PC-9 (cell line): ENCODE results near the gene CTNS. TPM values are rescaled to one million over a fixed set of nuclear protein-coding genes. Genes with fewer than 3 reads are reported as not detected.

Source experiments
- BruUV-seq: library from RNA; stranded (reverse); fragments of 400-500 nt; replicated peaks from 2 replicates; lab custom pipeline; 2021; lab: Mats Ljungman, UMichigan
- CTCF ChIA-PET: fragments of 300-600 bp; sonication (Branson Sonifier 250); formaldehyde crosslinking; loops from one replicate; lab custom pipeline; 2022; ENCODE audit warnings: antibody characterized with exemption; lab: Charles Lee
- POLR2A ChIA-PET: fragments of 300-600 bp; sonication (Branson Sonifier 250); formaldehyde crosslinking; loops from one replicate; lab custom pipeline; 2022; ENCODE audit warnings: antibody characterized with exemption; ENCODE audit not compliant: unreplicated experiment; lab: Charles Lee
- DNase-seq, 2 experiments: peaks; one replicate each; pipeline versions ENCODE4 v3.0.0 to v3.0.0-alpha.2; 2015 to 2022; ENCODE audit warnings: mixed read lengths in 1 of 2
- H2AFZ ChIP-seq: fragments of 200-600 bp; sonication (generic); 2 replicates; pipeline ENCODE4 v1.8.1; 2017; ENCODE audit warnings: antibody characterized with exemption
- H3F3A ChIP-seq: fragments of 200-600 bp; sonication (generic); 2 replicates; pipeline ENCODE4 v1.8.1; 2017; ENCODE audit warnings: antibody characterized with exemption, mild to moderate bottlenecking, low read depth; ENCODE audit not compliant: insufficient read depth
- H3K27ac ChIP-seq: fragments of 200-600 bp; sonication (generic); 2 replicates; pipeline ENCODE4 v1.6.1; 2016; ENCODE audit warnings: mixed run types
- H3K27me3 ChIP-seq: fragments of 200-600 bp; sonication (generic); 2 replicates; pipeline ENCODE4 v1.6.1; 2016; ENCODE audit warnings: low read depth, mixed run types; ENCODE audit not compliant: insufficient read depth
- H3K36me3 ChIP-seq: fragments of 200-600 bp; sonication (generic); 2 replicates; pipeline ENCODE4 v1.6.1; 2016; ENCODE audit warnings: low read depth, mixed run types
- H3K4me1 ChIP-seq: fragments of 200-600 bp; sonication (generic); replicated peaks from 2 replicates; pipeline ENCODE4 v1.6.1; 2016; ENCODE audit warnings: mixed run types; ENCODE audit not compliant: insufficient read depth
- H3K4me2 ChIP-seq: fragments of 200-600 bp; sonication (generic); 2 replicates; pipeline ENCODE4 v1.6.1; 2017; ENCODE audit warnings: mixed run types
- H3K4me3 ChIP-seq: fragments of 200-600 bp; sonication (generic); 2 replicates; pipeline ENCODE4 v1.6.1; 2016; ENCODE audit warnings: mixed run types
- H3K79me2 ChIP-seq: fragments of 200-600 bp; sonication (generic); 2 replicates; pipeline ENCODE4 v1.6.1; 2017; ENCODE audit warnings: low read depth, mixed run types
- H3K9me2 ChIP-seq: fragments of 200-600 bp; sonication (generic); 2 replicates; pipeline ENCODE4 v1.8.1; 2017; ENCODE audit warnings: mild to moderate bottlenecking; ENCODE audit not compliant: insufficient read depth
- H3K9me3 ChIP-seq: fragments of 200-600 bp; sonication (generic); 2 replicates; pipeline ENCODE4 v1.8.1; 2016; ENCODE audit warnings: low read depth; ENCODE audit not compliant: insufficient read depth
- H4K20me1 ChIP-seq: fragments of 200-600 bp; sonication (generic); 2 replicates; pipeline ENCODE4 v1.8.1; 2017; ENCODE audit not compliant: insufficient read depth
- EZH2 ChIP-seq: fragments of 200-600 bp; sonication (generic); IDR thresholded peaks from 2 replicates; pipeline ENCODE4 v1.8.0; 2017; ENCODE audit warnings: antibody characterized with exemption, low read depth
- intact Hi-C: fragments of 100-400 bp; cut with micrococcal nuclease; formaldehyde crosslinking; loops from one replicate; pipeline ENCODE4 v1.10.0; 2022; ENCODE audit not compliant: unreplicated experiment
- total RNA-seq: library from RNA; stranded (reverse); gene quantifications from 2 replicates; pipeline ENCODE4 v1.2.3, GENCODE V29; 2021
- TF ChIP-seq, protein P1 (sequence below): fragments of 200-600 bp; sonication (generic); conservative IDR thresholded peaks from 2 replicates; pipeline ENCODE4 v1.6.1; 2017; ENCODE audit warnings: mixed run types, antibody characterized with exemption, mild to moderate bottlenecking, moderate library complexity

The CTNS gene
- total RNA-seq, 1 experiment from 2014 or later = 12.5 TPM

DNA sequence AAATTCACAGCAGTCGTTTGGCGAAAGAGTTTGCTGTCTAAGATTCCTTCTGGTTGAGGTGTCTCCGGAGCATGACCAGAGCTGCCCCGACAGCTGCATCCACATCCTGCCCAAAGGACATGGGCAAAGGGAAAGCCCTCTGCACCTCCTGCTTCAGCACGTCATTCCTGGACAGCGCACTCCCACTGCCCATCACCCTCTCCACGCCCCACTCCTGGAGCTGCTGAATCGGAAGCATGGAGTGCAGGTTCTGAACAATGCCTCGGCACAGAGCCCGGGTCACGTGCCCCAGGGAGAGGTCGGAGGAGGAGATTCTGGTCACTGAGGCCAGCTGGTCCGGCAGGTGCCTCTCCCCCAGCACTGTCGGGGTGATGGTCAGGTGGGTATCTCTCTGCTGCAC is 26.0 kb upstream of the CTNS start:
- intact Hi-C loops = no loop called here
- H3K79me2 ChIP-seq = no peaks in the 10 kb centered on the region
- H3F3A ChIP-seq = 0 out of 2 replicates have a peak, but pooled peaks cover under 1% of the 10 kb centered on the region
- H3K36me3 ChIP-seq = peaks cover 8% of the 10 kb centered on the region; the same call in 1 of the 2 replicates
- ChIA-PET POLR2A (no interaction called here), CTCF (no interaction called here)
- no TSS peak for BruUV-seq
- TF ChIP-seq EZH2 = no peak
- TF ChIP-seq, protein P1, sequence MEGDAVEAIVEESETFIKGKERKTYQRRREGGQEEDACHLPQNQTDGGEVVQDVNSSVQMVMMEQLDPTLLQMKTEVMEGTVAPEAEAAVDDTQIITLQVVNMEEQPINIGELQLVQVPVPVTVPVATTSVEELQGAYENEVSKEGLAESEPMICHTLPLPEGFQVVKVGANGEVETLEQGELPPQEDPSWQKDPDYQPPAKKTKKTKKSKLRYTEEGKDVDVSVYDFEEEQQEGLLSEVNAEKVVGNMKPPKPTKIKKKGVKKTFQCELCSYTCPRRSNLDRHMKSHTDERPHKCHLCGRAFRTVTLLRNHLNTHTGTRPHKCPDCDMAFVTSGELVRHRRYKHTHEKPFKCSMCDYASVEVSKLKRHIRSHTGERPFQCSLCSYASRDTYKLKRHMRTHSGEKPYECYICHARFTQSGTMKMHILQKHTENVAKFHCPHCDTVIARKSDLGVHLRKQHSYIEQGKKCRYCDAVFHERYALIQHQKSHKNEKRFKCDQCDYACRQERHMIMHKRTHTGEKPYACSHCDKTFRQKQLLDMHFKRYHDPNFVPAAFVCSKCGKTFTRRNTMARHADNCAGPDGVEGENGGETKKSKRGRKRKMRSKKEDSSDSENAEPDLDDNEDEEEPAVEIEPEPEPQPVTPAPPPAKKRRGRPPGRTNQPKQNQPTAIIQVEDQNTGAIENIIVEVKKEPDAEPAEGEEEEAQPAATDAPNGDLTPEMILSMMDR = no peak
- H3K4me1 ChIP-seq = no peaks in the 10 kb centered on the region
- no peaks in the 10 kb centered on the region for H3K9me3 ChIP-seq
- DNase-seq = no peak
- peaks cover 4% of the 10 kb centered on the region for H4K20me1 ChIP-seq
- no peaks in the 10 kb centered on the region for H3K9me2 ChIP-seq
- H3K27ac ChIP-seq = no peak overlapping the region
- H2AFZ ChIP-seq = no peak overlapping the region
- H3K4me3 ChIP-seq = no peak overlapping the region
- H3K4me2 ChIP-seq = no peak overlapping the region
- H3K27me3 ChIP-seq = no peaks in the 10 kb centered on the region

DNA sequence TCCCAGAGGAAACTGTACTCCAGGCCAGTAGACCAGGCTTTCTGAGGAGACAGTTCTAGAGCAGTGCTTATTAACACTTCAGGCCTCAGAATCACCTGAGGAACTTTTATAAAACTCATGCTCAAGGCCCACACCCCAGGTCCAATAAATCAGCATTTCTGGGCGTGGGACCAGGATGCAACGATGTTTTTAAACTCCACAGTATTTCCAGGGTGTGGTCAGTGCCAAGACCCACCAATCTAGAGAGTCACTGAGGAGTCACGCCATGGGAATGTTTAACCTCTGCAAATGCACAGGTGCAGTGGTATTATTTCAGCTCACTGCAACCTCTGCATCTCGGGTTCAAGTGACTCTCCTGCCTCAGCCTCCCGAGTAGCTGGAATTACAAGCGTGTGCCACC is 23.4 kb upstream of the CTNS start:
- ChIA-PET CTCF (interaction anchor here (0.7 kb wide), 1 partner anchor 886 kb away, joined by 3 read pairs; no protein-coding TSS in a partner anchor), POLR2A (no interaction called here)
- H3K4me2 ChIP-seq = no peak overlapping the region
- H3K4me1 ChIP-seq = no peaks in the 10 kb centered on the region
- no peaks in the 10 kb centered on the region for H3K79me2 ChIP-seq
- TF ChIP-seq, protein P1 = no peak
- TF ChIP-seq EZH2 = no peak
- intact Hi-C loops = no loop called here
- no peaks in the 10 kb centered on the region for H3K9me2 ChIP-seq
- peaks cover 13% of the 10 kb centered on the region; the same call in 1 of the 2 replicates for H3K36me3 ChIP-seq
- DNase-seq = no peak
- H3K27me3 ChIP-seq = no peaks in the 10 kb centered on the region
- no peak overlapping the region for H3K4me3 ChIP-seq
- peaks cover 4% of the 10 kb centered on the region for H4K20me1 ChIP-seq
- no TSS peak for BruUV-seq
- H2AFZ ChIP-seq = no peak overlapping the region
- H3K27ac ChIP-seq = no peak overlapping the region
- H3F3A ChIP-seq = no peaks in the 10 kb centered on the region
- no peaks in the 10 kb centered on the region for H3K9me3 ChIP-seq

DNA sequence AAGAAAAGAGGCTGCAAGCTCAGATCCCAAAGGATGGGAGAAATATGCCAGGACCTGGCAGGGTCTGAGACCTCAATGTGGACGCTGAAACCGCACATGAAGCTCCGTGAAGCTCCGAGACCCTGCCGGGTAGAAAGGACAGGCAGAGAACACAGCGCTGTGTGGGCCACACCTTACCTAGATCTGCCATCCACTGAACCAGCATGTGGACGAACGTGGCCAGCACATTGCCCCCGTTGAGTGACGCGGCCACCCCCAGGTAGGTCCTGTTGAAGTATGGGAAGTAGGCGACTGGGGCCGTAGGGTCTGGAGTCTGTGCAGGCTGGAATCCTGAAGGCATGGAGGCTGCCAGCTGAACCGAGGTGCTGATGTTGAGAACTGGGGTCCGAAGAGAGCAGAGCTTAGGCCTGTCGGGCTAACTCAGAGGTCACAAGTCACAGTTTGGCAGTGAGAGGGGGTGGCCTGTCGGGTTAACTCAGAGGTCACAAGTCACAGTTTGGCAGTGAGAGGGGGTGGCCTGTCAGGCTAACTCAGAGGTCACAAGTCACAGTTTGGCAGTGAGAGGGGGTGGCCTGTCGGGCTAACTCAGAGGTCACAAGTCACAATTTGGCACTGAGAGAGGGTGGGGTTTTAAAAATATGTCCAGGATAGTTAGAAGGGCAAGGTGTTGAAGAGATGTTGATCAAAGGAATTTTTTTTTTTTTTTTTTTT is 21.2 kb upstream of the CTNS start:
- Histone ChIP-seq H3K27ac (no peak overlapping the region), H3K36me3 (peaks cover 19% of the 10 kb centered on the region; the same call in 1 of the 2 replicates), H3K4me2 (no peak overlapping the region), H3K4me1 (no peaks in the 10 kb centered on the region), H3K27me3 (no peaks in the 10 kb centered on the region), H3K9me3 (no peaks in the 10 kb centered on the region), H3K4me3 (no peak overlapping the region), H3F3A (no peaks in the 10 kb centered on the region), H4K20me1 (peaks cover 4% of the 10 kb centered on the region; the same call in 1 of the 2 replicates), H3K9me2 (no peaks in the 10 kb centered on the region), H3K79me2 (no peaks in the 10 kb centered on the region), H2AFZ (no peak overlapping the region)
- DNase-seq = no peak
- BruUV-seq = no TSS peak
- ChIA-PET CTCF (no interaction called here), POLR2A (no interaction called here)
- no peak for TF ChIP-seq EZH2
- TF ChIP-seq, protein P1 = no peak
- intact Hi-C loops = no loop called here
